Head of caudate nucleus (tissue), 42 donors: ENCODE data around the gene ERGIC1.
A peak's percentile ranks its signal among the peaks of the same experiment; 100 is the strongest.

Experiments
- DNase-seq, 42 donors: peaks; one replicate each; pipeline versions ENCODE4 v3.0.0 to v3.0.0-alpha.2; 2020 to 2021; ENCODE audit warnings: mixed read lengths in 7 of 42
- intact Hi-C: fragments of 100-400 bp; cut with DNase I; formaldehyde crosslinking; loops from one replicate; pipeline ENCODE4 v1.15.0; 2022

ERGIC1 gene

GRCh38 chr5:172921906-172922305, 87.9 kb downstream of the ERGIC1 start:
- intact Hi-C loops = no loop called here
- DNase-seq = no peak

GRCh38 chr5:172923539-172923938, 89.5 kb downstream of the ERGIC1 start:
- no peak for DNase-seq
- intact Hi-C loops = no loop called here

- intact Hi-C loops = no loop called here
- no peak for DNase-seq
Observed at GRCh38 chr5:172925336-172925948, 91.4 kb downstream of the ERGIC1 start.

GRCh38 chr5:172926008-172926523, 92.0 kb downstream of the ERGIC1 start:
- no peak for DNase-seq
- intact Hi-C loops = no loop called here

- DNase-seq = no peak
Observed at GRCh38 chr5:172926796-172927195, 92.7 kb downstream of the ERGIC1 start.

GRCh38 chr5:172929371-172929838, 95.4 kb downstream of the ERGIC1 start:
- intact Hi-C loops = no loop called here
- no peak for DNase-seq

More at GRCh38 chr5:172926796-172927195, 92.7 kb downstream of the ERGIC1 start:
- intact Hi-C loops = no loop called here

GRCh38 chr5:172931001-172931536, 97.0 kb downstream of the ERGIC1 start:
- DNase-seq = no peak
- intact Hi-C loops = loop anchor here (5.0 kb wide), 1 partner anchor 159 kb away; the partner anchor contains the start of gene DUSP1

GRCh38 chr5:172932313-172933017, 98.4 kb downstream of the ERGIC1 start:
- DNase-seq = peak; percentile 40 to 87 (median 74)
- intact Hi-C loops = loop anchor here (2.0 to 5.0 kb wide), 2 partner anchors 160 to 218 kb away; partner anchors contain the start of gene DUSP1

- intact Hi-C loops = loop anchor here (2.0 to 5.0 kb wide), 2 partner anchors 161 to 218 kb away; partner anchors contain the start of gene DUSP1
- no peak for DNase-seq
Observed at GRCh38 chr5:172933238-172933637, 99.2 kb downstream of the ERGIC1 start.

GRCh38 chr5:172935096-172935495, 101.0 kb downstream of the ERGIC1 start:
- intact Hi-C loops = no loop called here
- no peak for DNase-seq

- intact Hi-C loops = no loop called here
- no peak for DNase-seq
Observed at GRCh38 chr5:172936401-172936800, 102.3 kb downstream of the ERGIC1 start.

- DNase-seq = peak in 6 of 42 donors; percentile 17 to 58 (median 30)
- intact Hi-C loops = no loop called here
Observed at GRCh38 chr5:172939071-172939470, 105.0 kb downstream of the ERGIC1 start.

- intact Hi-C loops = no loop called here
- DNase-seq = peak in 41 of 42 donors; percentile 14 to 86 (median 62)
Observed at GRCh38 chr5:172939611-172940267, 105.7 kb downstream of the ERGIC1 start.

- no peak for DNase-seq
- intact Hi-C loops = no loop called here
Observed at GRCh38 chr5:172940268-172941066, 106.4 kb downstream of the ERGIC1 start.

- no peak for DNase-seq
- intact Hi-C loops = no loop called here
Observed at GRCh38 chr5:172941067-172941516, 107.0 kb downstream of the ERGIC1 start.

GRCh38 chr5:172942556-172942955, 108.5 kb downstream of the ERGIC1 start:
- DNase-seq = no peak
- intact Hi-C loops = no loop called here

GRCh38 chr5:172943283-172943841, 109.3 kb downstream of the ERGIC1 start:
- intact Hi-C loops = no loop called here
- peak in 37 of 42 donors; percentile 30 to 89 (median 61) for DNase-seq

- DNase-seq = no peak
- intact Hi-C loops = no loop called here
Observed at GRCh38 chr5:172943906-172944305, 109.9 kb downstream of the ERGIC1 start.
